LoVo (cell line): ENCODE results near the gene SHROOM4.

ENCODE experiments used
- DNase-seq: peaks from one replicate; pipeline ENCODE4 v3.0.0-alpha.2; 2016; ENCODE audit warnings: low spot score

Gene SHROOM4, protein sequence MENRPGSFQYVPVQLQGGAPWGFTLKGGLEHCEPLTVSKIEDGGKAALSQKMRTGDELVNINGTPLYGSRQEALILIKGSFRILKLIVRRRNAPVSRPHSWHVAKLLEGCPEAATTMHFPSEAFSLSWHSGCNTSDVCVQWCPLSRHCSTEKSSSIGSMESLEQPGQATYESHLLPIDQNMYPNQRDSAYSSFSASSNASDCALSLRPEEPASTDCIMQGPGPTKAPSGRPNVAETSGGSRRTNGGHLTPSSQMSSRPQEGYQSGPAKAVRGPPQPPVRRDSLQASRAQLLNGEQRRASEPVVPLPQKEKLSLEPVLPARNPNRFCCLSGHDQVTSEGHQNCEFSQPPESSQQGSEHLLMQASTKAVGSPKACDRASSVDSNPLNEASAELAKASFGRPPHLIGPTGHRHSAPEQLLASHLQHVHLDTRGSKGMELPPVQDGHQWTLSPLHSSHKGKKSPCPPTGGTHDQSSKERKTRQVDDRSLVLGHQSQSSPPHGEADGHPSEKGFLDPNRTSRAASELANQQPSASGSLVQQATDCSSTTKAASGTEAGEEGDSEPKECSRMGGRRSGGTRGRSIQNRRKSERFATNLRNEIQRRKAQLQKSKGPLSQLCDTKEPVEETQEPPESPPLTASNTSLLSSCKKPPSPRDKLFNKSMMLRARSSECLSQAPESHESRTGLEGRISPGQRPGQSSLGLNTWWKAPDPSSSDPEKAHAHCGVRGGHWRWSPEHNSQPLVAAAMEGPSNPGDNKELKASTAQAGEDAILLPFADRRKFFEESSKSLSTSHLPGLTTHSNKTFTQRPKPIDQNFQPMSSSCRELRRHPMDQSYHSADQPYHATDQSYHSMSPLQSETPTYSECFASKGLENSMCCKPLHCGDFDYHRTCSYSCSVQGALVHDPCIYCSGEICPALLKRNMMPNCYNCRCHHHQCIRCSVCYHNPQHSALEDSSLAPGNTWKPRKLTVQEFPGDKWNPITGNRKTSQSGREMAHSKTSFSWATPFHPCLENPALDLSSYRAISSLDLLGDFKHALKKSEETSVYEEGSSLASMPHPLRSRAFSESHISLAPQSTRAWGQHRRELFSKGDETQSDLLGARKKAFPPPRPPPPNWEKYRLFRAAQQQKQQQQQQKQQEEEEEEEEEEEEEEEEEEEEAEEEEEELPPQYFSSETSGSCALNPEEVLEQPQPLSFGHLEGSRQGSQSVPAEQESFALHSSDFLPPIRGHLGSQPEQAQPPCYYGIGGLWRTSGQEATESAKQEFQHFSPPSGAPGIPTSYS (N-terminal part only)

DNA sequence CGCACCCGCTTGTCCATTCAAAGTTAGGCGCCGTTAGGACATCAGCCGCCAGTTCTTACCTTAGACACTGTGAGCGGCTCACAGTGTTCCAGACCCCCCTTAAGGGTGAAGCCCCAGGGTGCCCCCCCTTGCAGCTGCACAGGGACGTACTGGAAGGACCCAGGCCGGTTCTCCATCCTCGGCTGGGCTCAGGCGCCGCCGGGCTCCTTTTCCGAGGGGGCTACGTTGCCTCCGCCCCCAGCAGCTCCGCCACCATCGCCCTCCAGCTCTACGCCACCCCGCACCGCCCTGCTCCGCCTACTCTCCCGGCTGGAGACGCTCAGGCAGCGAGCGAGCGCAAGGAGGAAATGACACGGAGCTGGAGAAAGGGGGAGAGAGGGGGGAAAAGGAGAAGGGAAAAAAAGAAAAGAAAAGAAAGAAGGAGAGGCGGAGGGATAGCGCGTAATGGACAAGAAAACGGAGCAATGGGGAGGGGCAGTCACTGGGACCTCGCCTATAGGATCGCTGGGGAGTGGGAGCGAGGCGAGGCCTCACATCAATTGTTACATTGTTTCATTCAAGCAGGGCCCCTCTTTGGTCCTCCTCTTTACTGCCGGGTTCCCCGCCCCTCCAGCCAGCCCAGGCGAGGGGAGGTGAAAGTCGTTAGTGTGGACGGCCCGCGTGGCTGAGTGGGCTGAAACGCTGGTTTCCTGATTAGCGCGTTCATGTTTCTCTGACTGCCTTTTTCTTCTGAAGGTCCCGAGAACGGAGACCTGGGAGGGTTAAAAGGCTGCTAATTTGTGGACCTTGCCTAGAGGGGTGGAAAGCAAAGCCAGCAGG lies at the start of gene SHROOM4:
Gene SHROOM4, minus strand, starts transcription at position 352 of the 819 bp plus-strand sequence. Its CDS starts 176 bp downstream, at position 176.
- no peak for DNase-seq

- no peak for DNase-seq
Measured at GRCh38 chrX:50863471-50863870, 49.5 kb upstream of the SHROOM4 start.

GRCh38 chrX:50860518-50860917 lies 46.5 kb upstream of the SHROOM4 start:
- DNase-seq: no peak

- DNase-seq: no peak
Measured at GRCh38 chrX:50858548-50858947, 44.6 kb upstream of the SHROOM4 start.

DNA sequence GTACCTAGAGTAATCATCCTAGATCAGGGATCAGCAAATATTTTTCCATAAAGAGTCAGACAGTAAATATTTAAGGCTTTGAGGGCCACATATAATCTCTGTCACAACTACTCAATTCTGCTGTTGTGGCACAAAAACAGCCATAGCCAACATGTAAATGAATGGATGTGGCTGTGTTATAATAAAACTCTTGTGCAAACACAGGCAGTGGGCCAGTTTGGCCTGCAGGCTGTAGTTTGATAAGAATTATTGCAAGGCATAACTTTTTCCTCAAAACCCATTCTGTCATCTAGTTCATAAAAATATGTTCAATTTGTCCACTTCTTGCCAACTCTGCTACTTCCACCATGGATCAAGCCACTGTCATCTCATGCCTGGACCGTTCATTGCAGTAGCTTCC lies 39.4 kb upstream of the SHROOM4 start:
- no peak for DNase-seq

GRCh38 chrX:50852524-50852923 lies 38.5 kb upstream of the SHROOM4 start:
- no peak for DNase-seq

DNA sequence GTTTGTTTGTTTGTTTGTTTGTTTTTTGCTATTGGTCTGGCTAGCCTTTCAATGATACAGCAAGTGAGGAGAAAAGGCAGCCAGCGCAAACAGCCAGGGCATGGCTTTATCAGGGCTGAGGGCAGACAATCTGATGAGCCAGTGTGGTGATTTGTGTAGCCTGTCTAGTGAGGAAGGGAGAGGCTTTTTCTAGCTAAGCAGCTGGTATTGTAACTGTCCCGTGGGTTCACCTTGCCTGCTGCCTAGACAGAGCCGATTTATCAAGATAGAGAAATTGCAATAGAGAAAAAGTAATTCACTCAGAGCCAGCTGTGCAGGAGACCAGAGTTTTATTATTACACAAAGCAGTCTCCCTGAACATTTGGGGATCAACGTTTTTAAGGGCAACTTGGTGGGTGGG lies 28.2 kb upstream of the SHROOM4 start:
- DNase-seq: no peak

DNA sequence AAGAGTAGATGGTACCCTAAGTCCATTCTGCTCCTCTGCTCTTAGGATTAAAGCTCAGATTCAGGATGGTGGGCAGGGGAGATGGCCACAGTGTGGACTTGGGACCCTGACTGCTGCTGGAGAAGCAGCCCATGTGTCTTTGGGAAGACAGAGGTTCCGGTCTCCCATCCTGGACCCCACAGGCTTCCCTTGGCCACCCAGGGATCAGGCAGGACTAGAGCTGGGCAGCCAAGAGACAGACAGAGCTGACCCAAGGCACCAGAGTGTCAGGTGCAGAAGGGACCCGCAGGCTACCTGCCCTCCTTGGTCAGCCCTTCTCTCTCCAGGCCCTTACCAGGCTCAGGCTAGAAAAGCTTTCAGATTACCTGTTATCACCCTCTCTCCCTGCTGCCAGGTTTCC lies 25.7 kb upstream of the SHROOM4 start:
- no peak for DNase-seq

DNA sequence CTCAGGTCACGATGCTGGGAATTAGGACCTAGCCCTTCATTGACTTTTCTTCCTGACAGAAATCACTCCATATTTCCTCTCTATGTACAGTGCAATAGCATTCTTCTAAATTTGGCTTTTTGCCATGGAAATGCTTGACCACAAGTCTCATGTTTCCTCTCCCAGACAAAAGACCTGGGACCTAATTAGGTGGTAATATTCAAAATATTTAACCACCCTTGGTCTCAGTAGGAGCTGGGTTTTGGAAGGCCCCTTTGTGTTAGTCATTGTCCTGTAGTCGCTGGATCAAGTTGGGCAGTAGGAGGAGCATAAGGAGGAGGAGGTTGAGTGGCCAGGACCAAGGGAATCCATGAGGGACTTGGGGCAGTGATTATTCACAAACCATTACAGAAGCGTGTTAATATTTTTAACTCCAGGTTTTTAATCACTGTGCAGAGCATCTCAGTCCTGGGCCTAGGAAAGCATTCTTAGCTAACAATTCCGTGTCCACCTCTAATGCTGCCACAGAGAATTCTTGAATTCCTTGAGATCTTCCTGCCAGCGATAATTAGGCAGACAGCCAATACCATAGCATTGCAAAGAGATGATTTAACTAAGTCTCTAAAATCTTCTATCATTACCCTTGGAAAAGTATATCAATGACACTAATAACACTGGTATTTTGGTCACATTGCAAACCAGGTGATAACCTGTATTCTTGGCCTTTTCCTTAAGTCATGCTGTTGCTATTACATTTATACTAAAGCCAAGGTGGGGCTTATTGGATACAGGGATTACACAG lies 25.0 kb upstream of the SHROOM4 start:
- peak; percentile 2 for DNase-seq

DNA sequence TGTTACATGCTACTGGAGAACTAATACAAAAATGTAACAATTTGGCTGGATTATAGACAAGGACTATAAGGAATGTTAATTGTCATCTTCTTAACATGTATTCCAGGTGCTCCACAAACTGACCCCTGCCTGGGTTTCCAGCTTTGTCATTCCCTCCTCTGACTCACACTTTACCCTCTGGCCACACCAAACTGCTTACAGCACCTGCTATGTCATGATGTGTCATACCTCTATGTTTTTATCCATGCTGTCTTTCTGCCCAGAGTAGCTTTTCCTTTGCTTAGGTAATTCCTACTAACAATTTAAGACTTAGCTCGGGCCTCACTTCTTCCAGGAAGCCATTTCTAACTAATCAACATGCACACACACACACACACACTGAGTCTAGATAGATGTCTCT lies 14.0 kb upstream of the SHROOM4 start:
- DNase-seq: peak; percentile 38

GRCh38 chrX:50825825-50826224 lies 11.8 kb upstream of the SHROOM4 start:
- no peak for DNase-seq

DNA sequence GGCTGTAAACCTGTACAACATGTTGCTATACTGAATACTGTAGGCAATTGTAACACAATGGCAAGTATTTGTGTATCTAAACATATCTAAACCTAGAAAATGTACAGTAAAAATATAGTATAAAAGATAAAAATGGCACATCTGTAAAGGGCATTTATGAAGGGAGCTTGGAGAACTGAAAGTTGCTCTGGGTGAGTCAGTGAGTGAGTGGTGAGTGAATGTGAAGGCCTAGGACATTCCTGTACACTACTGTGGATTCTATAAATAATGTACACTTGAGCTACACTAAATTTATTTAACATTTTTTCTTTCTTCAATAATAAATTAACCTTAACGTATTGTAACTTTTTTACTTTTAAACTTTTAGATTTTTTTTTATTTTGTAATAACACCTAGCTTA lies 5.0 kb upstream of the SHROOM4 start:
- DNase-seq: no peak

DNA sequence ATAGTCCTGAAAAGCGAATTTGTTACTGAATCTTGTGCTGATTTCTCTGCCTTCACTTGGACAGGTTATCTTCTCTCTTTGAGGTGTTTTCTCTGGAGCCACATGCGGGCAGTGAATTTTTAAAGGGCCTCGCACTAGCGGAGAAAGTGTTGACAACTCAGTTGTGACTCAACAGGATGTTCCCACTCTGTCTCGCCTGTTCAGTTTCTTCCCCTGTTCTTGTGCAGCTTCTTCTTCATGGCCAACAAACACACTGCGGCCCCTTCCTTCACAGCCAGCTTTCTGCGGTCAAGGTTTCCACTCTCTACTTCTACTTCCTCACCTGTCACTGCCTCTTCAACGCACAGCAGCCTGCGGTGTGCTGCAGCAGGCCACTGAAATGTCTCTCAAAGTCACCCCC lies 1.1 kb upstream of the SHROOM4 start:
- DNase-seq: no peak

- no peak for DNase-seq
Measured at GRCh38 chrX:50814701-50815100, 707 bp upstream of the SHROOM4 start.

GRCh38 chrX:50812995-50813842 lies 775 bp downstream of the SHROOM4 start:
- no peak for DNase-seq

DNA sequence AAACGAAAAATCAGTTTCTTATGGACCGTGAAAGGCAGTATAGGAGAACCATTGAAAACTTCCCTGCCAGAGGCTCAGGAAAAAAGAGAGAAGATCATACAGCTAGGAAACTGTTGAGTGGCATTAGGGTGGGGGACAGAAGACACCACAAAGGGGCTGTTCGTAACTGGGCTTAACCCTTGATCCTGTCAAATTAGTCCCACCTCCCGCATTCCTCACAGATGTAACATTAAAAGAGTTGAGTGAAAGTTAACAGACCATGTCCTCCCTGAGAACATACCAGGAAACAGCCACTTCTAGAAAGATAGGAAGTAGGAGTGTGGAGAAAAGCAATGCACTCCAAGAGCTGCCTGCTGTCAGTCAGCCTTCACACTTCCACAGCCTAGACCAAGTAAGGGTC lies 8.7 kb downstream of the SHROOM4 start:
- DNase-seq: no peak

- no peak for DNase-seq
Measured at GRCh38 chrX:50801135-50801534, 12.9 kb downstream of the SHROOM4 start.

DNA sequence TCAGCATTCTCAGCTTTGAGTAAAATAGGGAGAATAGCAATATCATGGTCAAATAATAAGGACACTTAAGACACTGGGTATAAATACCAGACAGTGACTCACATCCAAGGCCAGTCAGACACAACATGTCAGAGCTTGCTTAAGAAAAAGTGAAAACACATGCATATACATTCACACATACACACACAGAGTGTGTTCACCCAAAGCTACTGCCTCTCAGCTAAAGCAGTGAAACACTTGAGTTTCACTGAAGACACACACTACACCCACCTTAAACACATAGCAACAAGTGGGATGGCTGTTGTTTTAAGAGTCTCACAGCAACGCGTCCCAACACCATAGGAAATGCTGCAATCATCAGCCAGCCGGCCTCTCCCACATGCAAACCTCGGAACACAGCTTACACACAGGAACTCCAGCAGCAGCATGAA lies 14.4 kb downstream of the SHROOM4 start:
- no peak for DNase-seq

DNA sequence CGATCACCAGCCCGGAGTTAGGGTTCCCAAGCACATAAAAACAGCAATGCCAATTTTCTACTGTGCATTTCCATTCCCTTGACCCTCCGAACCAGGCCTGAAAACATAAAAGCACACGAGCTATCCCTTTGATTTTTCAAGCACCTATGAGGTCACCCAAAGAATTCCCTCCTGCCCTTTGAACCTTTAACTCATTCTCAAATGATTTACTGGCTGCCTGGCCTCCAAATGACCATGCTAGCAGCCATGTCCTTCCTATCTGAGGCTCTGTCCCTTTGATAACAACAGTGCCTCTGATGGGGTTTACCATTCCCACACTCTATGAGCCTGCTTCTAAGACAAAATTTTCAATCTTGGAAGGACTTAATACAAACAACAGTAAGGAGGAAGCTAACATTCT lies 15.2 kb downstream of the SHROOM4 start:
- no peak for DNase-seq

- no peak for DNase-seq
Measured at GRCh38 chrX:50787099-50787498, 26.9 kb downstream of the SHROOM4 start.
